OCI-LY1 (cell line): ENCODE results near the gene SMIM1.

Source experiments
- EZH2 ChIP-seq: fragments of 200-600 bp; sonication (generic), shearing (Covaris generic); IDR thresholded peaks from 2 replicates; pipeline ENCODE4 v1.8.0; 2017; ENCODE audit warnings: borderline replicate concordance, mixed run types, mild to moderate bottlenecking, antibody characterized with exemption, low read length, moderate library complexity, mixed read lengths
- TF ChIP-seq, protein P1 (sequence below): fragments of 200-600 bp; sonication (generic), shearing (Covaris generic); IDR thresholded peaks from 2 replicates; pipeline ENCODE4 v1.5.1; 2017; ENCODE audit warnings: mild to moderate bottlenecking, antibody characterized with exemption, low read length, moderate library complexity, mixed read lengths

DNA sequence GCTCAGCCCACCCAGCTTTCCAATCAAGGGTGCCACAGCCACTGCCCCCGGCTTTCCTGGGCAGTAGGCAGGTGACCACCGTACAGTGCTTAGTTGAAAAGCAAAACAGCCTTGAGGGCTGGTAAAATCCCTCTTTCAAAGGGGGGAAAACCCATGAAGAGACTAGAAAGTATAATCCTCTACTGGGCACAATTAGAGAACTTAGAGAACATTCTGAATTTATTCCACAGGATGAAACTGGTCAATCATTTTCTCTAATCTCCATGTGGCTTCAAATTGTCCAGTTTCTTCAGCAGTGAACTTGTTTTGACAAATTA, 39.0 kb downstream of the SMIM1 start:
- no peak for TF ChIP-seq EZH2
- TF ChIP-seq, protein P1, sequence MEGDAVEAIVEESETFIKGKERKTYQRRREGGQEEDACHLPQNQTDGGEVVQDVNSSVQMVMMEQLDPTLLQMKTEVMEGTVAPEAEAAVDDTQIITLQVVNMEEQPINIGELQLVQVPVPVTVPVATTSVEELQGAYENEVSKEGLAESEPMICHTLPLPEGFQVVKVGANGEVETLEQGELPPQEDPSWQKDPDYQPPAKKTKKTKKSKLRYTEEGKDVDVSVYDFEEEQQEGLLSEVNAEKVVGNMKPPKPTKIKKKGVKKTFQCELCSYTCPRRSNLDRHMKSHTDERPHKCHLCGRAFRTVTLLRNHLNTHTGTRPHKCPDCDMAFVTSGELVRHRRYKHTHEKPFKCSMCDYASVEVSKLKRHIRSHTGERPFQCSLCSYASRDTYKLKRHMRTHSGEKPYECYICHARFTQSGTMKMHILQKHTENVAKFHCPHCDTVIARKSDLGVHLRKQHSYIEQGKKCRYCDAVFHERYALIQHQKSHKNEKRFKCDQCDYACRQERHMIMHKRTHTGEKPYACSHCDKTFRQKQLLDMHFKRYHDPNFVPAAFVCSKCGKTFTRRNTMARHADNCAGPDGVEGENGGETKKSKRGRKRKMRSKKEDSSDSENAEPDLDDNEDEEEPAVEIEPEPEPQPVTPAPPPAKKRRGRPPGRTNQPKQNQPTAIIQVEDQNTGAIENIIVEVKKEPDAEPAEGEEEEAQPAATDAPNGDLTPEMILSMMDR = no peak
